Endothelial cell of umbilical vein (primary cell): ENCODE measurements around the gene MRM1. TPM values are rescaled to one million over a fixed set of nuclear protein-coding genes. Genes with fewer than 3 reads are reported as not detected.

Experiments used
- BruUV-seq: library from RNA; stranded (reverse); fragments of 400-500 nt; replicated peaks from 2 replicates; lab custom pipeline; 2021; lab: Mats Ljungman, UMichigan
- CTCF ChIA-PET: fragments of 300-600, 350-600 bp; sonication (Branson Sonifier 250); formaldehyde crosslinking; loops from one replicate; lab custom pipeline; 2021; ENCODE audit warnings: antibody characterized with exemption, inconsistent platforms; lab: Charles Lee
- POLR2A ChIA-PET: fragments of 300-600, 350-600 bp; sonication (Branson Sonifier 250); formaldehyde crosslinking; loops from one replicate; lab custom pipeline; 2021; ENCODE audit warnings: antibody characterized with exemption, inconsistent platforms; lab: Charles Lee
- DNase-seq: peaks from one replicate; pipeline ENCODE4 v3.0.0-alpha.2; 2011; ENCODE audit warnings: low read depth, low spot score
- FAIRE-seq: peaks from 2 replicates; lab custom pipeline; 2011; peaks lifted over from hg19 to GRCh38; lab: Jason Lieb, UNC
- H2AFZ ChIP-seq: 2 replicates; pipeline ENCODE4 v1.6.0; 2012; ENCODE audit warnings: low read depth, low read length, control low read depth, inconsistent platforms
- H3K27ac ChIP-seq: 2 replicates; pipeline ENCODE4 v1.5.1; 2011; ENCODE audit warnings: low read depth, mild to moderate bottlenecking, control low read depth, low read length, moderate library complexity; ENCODE audit not compliant: insufficient read depth
- H3K27me3 ChIP-seq, 2 experiments: 2 replicates each; pipeline versions ENCODE4 v1.6.0 to v1.6.1; 2011; ENCODE audit warnings: low read length in 2 of 2, mixed read lengths in 1 of 2; ENCODE audit not compliant: control insufficient read depth in 2 of 2, insufficient read depth in 2 of 2
- H3K36me3 ChIP-seq, 2 experiments: 2 replicates in 1 of 2; 3 replicates in 1 of 2; pipeline ENCODE4 v1.5.1; 2011; ENCODE audit warnings: low read length in 2 of 2, mild to moderate bottlenecking in 1 of 2, moderate library complexity in 1 of 2; ENCODE audit not compliant: control insufficient read depth in 2 of 2, insufficient read depth in 2 of 2; ENCODE audit errors: extremely low read depth in 1 of 2
- H3K4me1 ChIP-seq: 3 replicates; pipeline ENCODE4 v1.5.1; 2011; ENCODE audit warnings: mild to moderate bottlenecking, low read length; ENCODE audit not compliant: control insufficient read depth, insufficient read depth; ENCODE audit errors: extremely low read depth
- H3K4me2 ChIP-seq: 2 replicates; pipeline ENCODE4 v1.6.1; 2011; ENCODE audit warnings: low read length, control low read depth, mixed read lengths; ENCODE audit not compliant: insufficient read depth
- H3K4me3 ChIP-seq, 3 experiments: fragments of 200-600 bp in 1 of 3; sonication (generic), shearing (Covaris generic) in 1 of 3; replicated peaks in 1 of 3; 2 replicates each; pipeline ENCODE4 v1.5.1; 2011 to 2016; ENCODE audit warnings: control low read depth in 3 of 3, low read length in 3 of 3, mild to moderate bottlenecking in 2 of 3, inconsistent platforms in 1 of 3, low read depth in 1 of 3, moderate library complexity in 1 of 3; ENCODE audit not compliant: insufficient read depth in 1 of 3
- H3K79me2 ChIP-seq: 2 replicates; pipeline ENCODE4 v1.6.0; 2012; ENCODE audit warnings: low read length, inconsistent platforms; ENCODE audit not compliant: control insufficient read depth, insufficient read depth
- H3K9ac ChIP-seq: replicated peaks from 2 replicates; pipeline ENCODE3; 2011; ENCODE audit warnings: low read length, control low read depth; ENCODE audit not compliant: insufficient read depth; ENCODE audit errors: extremely low read depth
- H3K9me1 ChIP-seq: replicated peaks from 3 replicates; pipeline ENCODE4 v1.6.0; 2011; ENCODE audit warnings: mild to moderate bottlenecking, low read length; ENCODE audit not compliant: control insufficient read depth, insufficient read depth; ENCODE audit errors: extremely low read depth
- H3K9me3 ChIP-seq: replicated peaks from 2 replicates; pipeline ENCODE4 v1.5.1; 2012; ENCODE audit warnings: low read length, inconsistent platforms; ENCODE audit not compliant: control insufficient read depth, insufficient read depth
- H4K20me1 ChIP-seq: replicated peaks from 2 replicates; pipeline ENCODE3; 2011; ENCODE audit warnings: mild to moderate bottlenecking, low read length; ENCODE audit not compliant: control insufficient read depth, insufficient read depth; ENCODE audit errors: extremely low read depth
- EZH2 ChIP-seq: IDR thresholded peaks from 2 replicates; pipeline ENCODE4 v1.6.1; 2012; ENCODE audit warnings: borderline replicate concordance, low read depth, mild to moderate bottlenecking, moderate library complexity, low read length, inconsistent platforms; ENCODE audit not compliant: severe bottlenecking
- FOS ChIP-seq: IDR thresholded peaks from 2 replicates; pipeline ENCODE4 v1.6.1; 2011; ENCODE audit warnings: mild to moderate bottlenecking, low read length, moderate library complexity, borderline replicate concordance; ENCODE audit not compliant: insufficient read depth
- GATA2 ChIP-seq: IDR thresholded peaks from 2 replicates; pipeline ENCODE4 v1.7.0; 2011; ENCODE audit warnings: low read depth, mild to moderate bottlenecking, moderate library complexity, mixed read lengths, low read length; ENCODE audit not compliant: insufficient read length, insufficient read depth
- JUN ChIP-seq: IDR thresholded peaks from 2 replicates; pipeline ENCODE4 v1.6.1; 2011; ENCODE audit warnings: borderline replicate concordance, low read depth; ENCODE audit not compliant: insufficient read length, insufficient read depth
- MYC ChIP-seq: IDR thresholded peaks from one replicate; pipeline ENCODE4 v1.6.1; 2011; ENCODE audit warnings: mild to moderate bottlenecking, low read depth, low read length
- POLR2A ChIP-seq: IDR thresholded peaks from 2 replicates; pipeline ENCODE4 v1.6.1; 2012; ENCODE audit warnings: low read depth, mild to moderate bottlenecking, control low read depth, low read length
- POLR2AphosphoS5 ChIP-seq: IDR thresholded peaks from 2 replicates; pipeline ENCODE4 v1.6.1; 2012; ENCODE audit warnings: low read depth, mild to moderate bottlenecking, control low read depth, low read length, moderate library complexity; ENCODE audit not compliant: insufficient read depth
- dilution Hi-C: fragments of 300-500 bp; cut with MboI; formaldehyde crosslinking; loops from one replicate; pipeline ENCODE4 v1.15.0; 2019; ENCODE audit warnings: low sequenced_read_pairs; ENCODE audit not compliant: extremely low pct_ligation_motif_present
- intact Hi-C: fragments of 100-400 bp; cut with micrococcal nuclease; formaldehyde crosslinking; loops from one replicate; pipeline ENCODE4 v1.10.0; 2022
- polyA plus RNA-seq, 4 experiments: library from polyadenylated mRNA; depleted of rRNA in 3 of 4; stranded (reverse) in 3 of 4; unstranded in 1 of 4; fragments of >200 nt; gene quantifications; 2 replicates each; pipeline versions ENCODE4 v1.2.1 to v1.2.3, GENCODE V29; 2011 to 2012; ENCODE audit warnings: missing spikeins in 1 of 4
- total RNA-seq: library from RNA; stranded (reverse); gene quantifications from 2 replicates; pipeline ENCODE4 v1.2.3, GENCODE V29; 2021
- TF ChIP-seq, protein P1 (sequence below): IDR thresholded peaks from 2 replicates; pipeline ENCODE4 v1.6.1; 2011; ENCODE audit not compliant: insufficient read depth, insufficient read length
- TF ChIP-seq, protein P2 (sequence below), 2 donors: IDR thresholded peaks; 1 replicate in 1 of 2; 2 replicates in 1 of 2; pipeline ENCODE4 v1.5.1; 2011; ENCODE audit warnings: low read length in 2 of 2, mild to moderate bottlenecking in 2 of 2, moderate library complexity in 2 of 2, control low read depth in 1 of 2, inconsistent platforms in 1 of 2, low read depth in 1 of 2; ENCODE audit not compliant: insufficient read depth in 1 of 2; ENCODE audit errors: extremely low read depth in 1 of 2

MRM1 gene
- total and polyA plus RNA-seq, 2 donors (not counting 3 experiments of a cell fraction or from before 2014, with no cell fraction given): 3.7 to 5.9 TPM

- POLR2A ChIA-PET: no interaction called here
- no peak overlapping the region for H3K27ac ChIP-seq
- no TSS peak for BruUV-seq
- H3K27me3 ChIP-seq: no peaks in the 10 kb centered on the region
- H3K36me3 ChIP-seq: peaks cover 25 to 31% of the 10 kb centered on the region in 2 experiments
- no peak overlapping the region for H3K4me2 ChIP-seq
- no peak overlapping the region for H2AFZ ChIP-seq
- TF ChIP-seq POLR2AphosphoS5 (no peak), GATA2 (no peak), JUN (no peak), MYC (no peak), POLR2A (no peak), EZH2 (no peak), FOS (no peak)
- TF ChIP-seq, protein P1, sequence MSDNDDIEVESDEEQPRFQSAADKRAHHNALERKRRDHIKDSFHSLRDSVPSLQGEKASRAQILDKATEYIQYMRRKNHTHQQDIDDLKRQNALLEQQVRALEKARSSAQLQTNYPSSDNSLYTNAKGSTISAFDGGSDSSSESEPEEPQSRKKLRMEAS: no peak
- TF ChIP-seq, protein P2, sequence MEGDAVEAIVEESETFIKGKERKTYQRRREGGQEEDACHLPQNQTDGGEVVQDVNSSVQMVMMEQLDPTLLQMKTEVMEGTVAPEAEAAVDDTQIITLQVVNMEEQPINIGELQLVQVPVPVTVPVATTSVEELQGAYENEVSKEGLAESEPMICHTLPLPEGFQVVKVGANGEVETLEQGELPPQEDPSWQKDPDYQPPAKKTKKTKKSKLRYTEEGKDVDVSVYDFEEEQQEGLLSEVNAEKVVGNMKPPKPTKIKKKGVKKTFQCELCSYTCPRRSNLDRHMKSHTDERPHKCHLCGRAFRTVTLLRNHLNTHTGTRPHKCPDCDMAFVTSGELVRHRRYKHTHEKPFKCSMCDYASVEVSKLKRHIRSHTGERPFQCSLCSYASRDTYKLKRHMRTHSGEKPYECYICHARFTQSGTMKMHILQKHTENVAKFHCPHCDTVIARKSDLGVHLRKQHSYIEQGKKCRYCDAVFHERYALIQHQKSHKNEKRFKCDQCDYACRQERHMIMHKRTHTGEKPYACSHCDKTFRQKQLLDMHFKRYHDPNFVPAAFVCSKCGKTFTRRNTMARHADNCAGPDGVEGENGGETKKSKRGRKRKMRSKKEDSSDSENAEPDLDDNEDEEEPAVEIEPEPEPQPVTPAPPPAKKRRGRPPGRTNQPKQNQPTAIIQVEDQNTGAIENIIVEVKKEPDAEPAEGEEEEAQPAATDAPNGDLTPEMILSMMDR (IDR thresholded peaks at IDR 0.05; ENCODE audit: extremely low read depth in 1 of 2, insufficient read depth in 1 of 2, low read depth in 1 of 2, low read length in 2 of 2): no peak
- no peak overlapping the region for H3K9ac ChIP-seq
- dilution Hi-C loops (no loop called here), intact Hi-C loops (no loop called here)
- H3K4me3 ChIP-seq: no peak overlapping the region
- H3K79me2 ChIP-seq: peaks cover 8% of the 10 kb centered on the region
- H3K9me1 ChIP-seq: no peaks in the 10 kb centered on the region
- DNase-seq: no peak
- no peaks in the 10 kb centered on the region for H3K9me3 ChIP-seq
- no peaks in the 10 kb centered on the region for H3K4me1 ChIP-seq
- CTCF ChIA-PET: interaction anchor here (2.6 kb wide), 1 partner anchor 8 kb away, joined by 7 read pairs; the partner anchor contains the start of gene DHRS11
- FAIRE-seq: no peak
- no peaks in the 10 kb centered on the region for H4K20me1 ChIP-seq
Measured at GRCh38 chr17:36583787-36584186, 17.6 kb upstream of the MRM1 start.
